Natural killer cell treated with Interleukin-12 subunit alpha and Interleukin-12 subunit beta and Interleukin-15 and Interleukin-18, amount 100 ng/mL, for 72 hours (primary cell): Measurements from ENCODE around the gene CASK. TPM values are rescaled to one million over a fixed set of nuclear protein-coding genes. Genes with fewer than 3 reads are reported as not detected.
A peak's percentile ranks its signal among the peaks of the same experiment; 100 is the strongest.
"Not testable (repeated sequence)": the region's sequence is repeated elsewhere in the genome, so short reads cannot be mapped to it uniquely, and the experiment has no call there.

Source experiments
- ATAC-seq, 2 donors: fragments of 150-1000 bp; cut with Tn5 transposase in 1 of 2; sonication (Bioruptor Pico), chemical (Tn5 transposase) in 1 of 2; 2 replicates each; pipeline ENCODE4 v1.10.0; 2021
- DNase-seq: peaks from one replicate; pipeline ENCODE4 v3.0.0; 2022; ENCODE audit warnings: low spot score
- H3K27ac Mint-ChIP-seq, 2 donors: 1 replicate in 1 of 2; 2 replicates in 1 of 2; pipeline ENCODE4 v1.8.0; 2022; ENCODE audit warnings: mixed read lengths in 2 of 2, mild to moderate bottlenecking in 1 of 2, moderate library complexity in 1 of 2
- H3K27me3 Mint-ChIP-seq, 2 donors: 1 replicate in 1 of 2; 2 replicates in 1 of 2; pipeline ENCODE4 v1.8.0; 2022; ENCODE audit warnings: mixed read lengths in 2 of 2
- H3K36me3 Mint-ChIP-seq: one replicate; pipeline ENCODE4 v1.8.0; 2022; ENCODE audit warnings: mixed read lengths
- H3K4me1 Mint-ChIP-seq, 2 donors: 1 replicate in 1 of 2; 2 replicates in 1 of 2; pipeline ENCODE4 v1.8.0; 2022; ENCODE audit warnings: low read depth in 2 of 2, mixed read lengths in 2 of 2, mild to moderate bottlenecking in 1 of 2
- H3K4me3 Mint-ChIP-seq: one replicate; pipeline ENCODE4 v1.8.0; 2022; ENCODE audit warnings: mixed read lengths
- H3K9me3 Mint-ChIP-seq: 2 replicates; pipeline ENCODE4 v1.8.0; 2022; ENCODE audit warnings: mixed read lengths
- total RNA-seq, 2 donors: library from RNA; stranded (reverse); gene quantifications; one replicate each; pipeline ENCODE4 v1.2.3, GENCODE V29; 2022

Gene CASK
- total RNA-seq, 2 donors from 2014 or later = 30.5 to 55.3 TPM

- DNase-seq (no peak), ATAC-seq (no peak)
- Mint-ChIP-seq H3K27me3 (peaks cover 0 to 16% of the 10 kb centered on the region in 2 donors), H3K4me3 (peak overlapping the region; percentile 75), H3K4me1 (peaks cover 35 to 39% of the 10 kb centered on the region in 2 donors), H3K27ac (peak overlapping the region; percentile 34 to 82), H3K9me3 (peaks cover 2% of the 10 kb centered on the region), H3K36me3 (peaks cover 17% of the 10 kb centered on the region)
These were observed 200.3 kb downstream of the CASK start for GRCh38 chrX:41722816-41723618.

GRCh38 chrX:41722214-41722613 is 201.1 kb downstream of the CASK start:
- Mint-ChIP-seq H3K9me3 (peaks cover 2% of the 10 kb centered on the region), H3K27ac (peak overlapping the region; percentile 34 to 82), H3K4me3 (peak overlapping the region; percentile 75), H3K4me1 (peaks cover 36 to 40% of the 10 kb centered on the region in 2 donors), H3K36me3 (peaks cover 20% of the 10 kb centered on the region), H3K27me3 (peaks cover 0 to 15% of the 10 kb centered on the region in 2 donors)
- DNase-seq (no peak), ATAC-seq (peak; percentile 68 to 81)

GRCh38 chrX:41721590-41721989 is 201.8 kb downstream of the CASK start:
- ATAC-seq (peak in 1 of 2 donors; percentile 44), DNase-seq (no peak)
- peaks cover 26% of the 10 kb centered on the region for H3K36me3 Mint-ChIP-seq
- H3K27ac Mint-ChIP-seq = peak overlapping the region; percentile 34 to 82
- H3K4me1 Mint-ChIP-seq = peaks cover 41 to 46% of the 10 kb centered on the region in 2 donors
- peaks cover 0 to 16% of the 10 kb centered on the region in 2 donors for H3K27me3 Mint-ChIP-seq
- H3K9me3 Mint-ChIP-seq = peaks cover 2% of the 10 kb centered on the region
- H3K4me3 Mint-ChIP-seq = peak overlapping the region; percentile 75

GRCh38 chrX:41720125-41720779 is 203.1 kb downstream of the CASK start:
- peaks cover 27% of the 10 kb centered on the region for H3K36me3 Mint-ChIP-seq
- H3K9me3 Mint-ChIP-seq = peaks cover 2% of the 10 kb centered on the region
- H3K27me3 Mint-ChIP-seq = peaks cover 0 to 22% of the 10 kb centered on the region in 2 donors
- H3K27ac Mint-ChIP-seq = peak overlapping the region; percentile 24 to 75
- ATAC-seq (peak; percentile 90 to 94), DNase-seq (peak; percentile 81)
- peaks cover 41 to 46% of the 10 kb centered on the region in 2 donors for H3K4me1 Mint-ChIP-seq
- H3K4me3 Mint-ChIP-seq = peak overlapping the region; percentile 68

- H3K36me3 Mint-ChIP-seq = peaks cover 27% of the 10 kb centered on the region
- H3K9me3 Mint-ChIP-seq, ATAC-seq, DNase-seq: not testable (repeated sequence)
- peaks cover 41 to 46% of the 10 kb centered on the region in 2 donors for H3K4me1 Mint-ChIP-seq
- H3K27ac Mint-ChIP-seq = peak overlapping the region; percentile 0 to 75
- peak overlapping the region; percentile 68 for H3K4me3 Mint-ChIP-seq
- H3K27me3 Mint-ChIP-seq = peaks cover 0 to 22% of the 10 kb centered on the region in 2 donors
These were observed 203.7 kb downstream of the CASK start for GRCh38 chrX:41719610-41720009.

- Mint-ChIP-seq H3K36me3 (peaks cover 27% of the 10 kb centered on the region), H3K4me3 (peak overlapping the region; percentile 30), H3K27ac (peak overlapping the region in 1 of 2 donors; percentile 75), H3K9me3 (peaks cover 2% of the 10 kb centered on the region), H3K27me3 (peaks cover 0 to 29% of the 10 kb centered on the region in 2 donors), H3K4me1 (peaks cover 37 to 44% of the 10 kb centered on the region in 2 donors)
- ATAC-seq = no peak
- DNase-seq = no peak
These were observed 204.7 kb downstream of the CASK start for GRCh38 chrX:41718481-41719235.

- no peak overlapping the region for H3K27ac Mint-ChIP-seq
These were observed 206.4 kb downstream of the CASK start for GRCh38 chrX:41716767-41717473.

GRCh38 chrX:41716222-41716621 is 207.1 kb downstream of the CASK start:
- Mint-ChIP-seq H3K27ac (no peak overlapping the region), H3K4me1 (peaks cover 33 to 37% of the 10 kb centered on the region in 2 donors), H3K4me3 (no peak overlapping the region), H3K9me3 (no peaks in the 10 kb centered on the region), H3K27me3 (peaks cover 0 to 32% of the 10 kb centered on the region in 2 donors), H3K36me3 (peaks cover 15% of the 10 kb centered on the region)
- DNase-seq (no peak), ATAC-seq (no peak)

More at GRCh38 chrX:41716767-41717473, 206.4 kb downstream of the CASK start:
- no peak for ATAC-seq
- H3K4me1 Mint-ChIP-seq = peaks cover 34 to 40% of the 10 kb centered on the region in 2 donors
- DNase-seq = no peak
- H3K36me3 Mint-ChIP-seq = peaks cover 19% of the 10 kb centered on the region
- peaks cover 0 to 32% of the 10 kb centered on the region in 2 donors for H3K27me3 Mint-ChIP-seq
- H3K9me3 Mint-ChIP-seq = no peaks in the 10 kb centered on the region
- no peak overlapping the region for H3K4me3 Mint-ChIP-seq

GRCh38 chrX:41711021-41711667 is 212.2 kb downstream of the CASK start:
- Mint-ChIP-seq H3K9me3 (no peaks in the 10 kb centered on the region), H3K36me3 (peaks cover under 1% of the 10 kb centered on the region), H3K27me3 (peaks cover 0 to 40% of the 10 kb centered on the region in 2 donors), H3K27ac (no peak overlapping the region), H3K4me3 (no peak overlapping the region), H3K4me1 (peaks cover 22 to 26% of the 10 kb centered on the region in 2 donors)
- ATAC-seq (peak in 1 of 2 donors; percentile 52), DNase-seq (no peak)

GRCh38 chrX:41708486-41708885 is 214.9 kb downstream of the CASK start:
- H3K36me3 Mint-ChIP-seq = peaks cover 5% of the 10 kb centered on the region
- H3K4me3 Mint-ChIP-seq = no peak overlapping the region
- no peak overlapping the region for H3K27ac Mint-ChIP-seq
- H3K4me1 Mint-ChIP-seq = peaks cover 38 to 41% of the 10 kb centered on the region in 2 donors
- DNase-seq (no peak), ATAC-seq (no peak)
- H3K9me3 Mint-ChIP-seq = no peaks in the 10 kb centered on the region
- peaks cover 0 to 36% of the 10 kb centered on the region in 2 donors for H3K27me3 Mint-ChIP-seq

- H3K4me3 Mint-ChIP-seq = no peak overlapping the region
- H3K27ac Mint-ChIP-seq = no peak overlapping the region
- H3K36me3 Mint-ChIP-seq = peaks cover 5% of the 10 kb centered on the region
- no peak for ATAC-seq
- peaks cover 39 to 42% of the 10 kb centered on the region in 2 donors for H3K4me1 Mint-ChIP-seq
- no peak for DNase-seq
- H3K9me3 Mint-ChIP-seq = no peaks in the 10 kb centered on the region
- H3K27me3 Mint-ChIP-seq = peaks cover 0 to 31% of the 10 kb centered on the region in 2 donors
These were observed 216.1 kb downstream of the CASK start for GRCh38 chrX:41707218-41707617.

- peak overlapping the region; percentile 43 to 74 for H3K27ac Mint-ChIP-seq
- no peak for DNase-seq
- H3K27me3 Mint-ChIP-seq = peaks cover 0 to 28% of the 10 kb centered on the region in 2 donors
- no peaks in the 10 kb centered on the region for H3K9me3 Mint-ChIP-seq
- H3K4me1 Mint-ChIP-seq = peaks cover 33 to 35% of the 10 kb centered on the region in 2 donors
- ATAC-seq = no peak
- H3K36me3 Mint-ChIP-seq = peaks cover 5% of the 10 kb centered on the region
- peak overlapping the region; percentile 53 for H3K4me3 Mint-ChIP-seq
These were observed 217.5 kb downstream of the CASK start for GRCh38 chrX:41705680-41706374.
